Trophoblast cell (in vitro differentiated cells and primary cell): Measurements from ENCODE around the gene MYADML2. TPM values are rescaled to one million over a fixed set of nuclear protein-coding genes. Genes with fewer than 3 reads are reported as not detected.

Experiments used
- DNase-seq, 2 donors: peaks; one replicate each; pipeline ENCODE4 v3.0.0-alpha.2; 2016
- H2AFZ ChIP-seq: 2 replicates; pipeline ENCODE4 v1.6.1; 2013; ENCODE audit warnings: low read length, moderate library complexity, mild to moderate bottlenecking; ENCODE audit not compliant: insufficient read depth, poor library complexity
- H2AK5ac ChIP-seq: 2 replicates; pipeline ENCODE4 v1.6.1; 2013; ENCODE audit warnings: mild to moderate bottlenecking, low read length
- H2BK120ac ChIP-seq: 2 replicates; pipeline ENCODE4 v1.6.1; 2013; ENCODE audit warnings: low read length, mild to moderate bottlenecking, moderate library complexity; ENCODE audit not compliant: insufficient read depth, poor library complexity
- H2BK12ac ChIP-seq: 2 replicates; pipeline ENCODE4 v1.6.1; 2013; ENCODE audit warnings: mild to moderate bottlenecking, low read length, moderate library complexity
- H2BK5ac ChIP-seq: 2 replicates; pipeline ENCODE4 v1.6.1; 2013; ENCODE audit warnings: low read length, low read depth, moderate library complexity, mild to moderate bottlenecking; ENCODE audit not compliant: poor library complexity
- H3K14ac ChIP-seq: 2 replicates; pipeline ENCODE4 v1.6.1; 2013; ENCODE audit warnings: mild to moderate bottlenecking, low read length
- H3K18ac ChIP-seq: 2 replicates; pipeline ENCODE4 v1.6.1; 2013; ENCODE audit warnings: mild to moderate bottlenecking, low read length
- H3K23ac ChIP-seq: 2 replicates; pipeline ENCODE4 v1.6.1; 2013; ENCODE audit warnings: low read length
- H3K27ac ChIP-seq: 2 replicates; pipeline ENCODE4 v1.5.1; 2013; ENCODE audit warnings: low read depth, mild to moderate bottlenecking, inconsistent platforms, low read length, moderate library complexity
- H3K27me3 ChIP-seq: 2 replicates; pipeline ENCODE4 v1.6.1; 2013; ENCODE audit warnings: inconsistent platforms, mild to moderate bottlenecking, low read length, moderate library complexity; ENCODE audit not compliant: insufficient read depth
- H3K36me3 ChIP-seq, 2 experiments: 1 replicate in 1 of 2; 2 replicates in 1 of 2; pipeline ENCODE4 v1.6.1; 2013; ENCODE audit warnings: low read length in 2 of 2, mild to moderate bottlenecking in 2 of 2, moderate library complexity in 1 of 2; ENCODE audit not compliant: insufficient read depth in 2 of 2, control insufficient read depth in 1 of 2
- H3K4ac ChIP-seq: 2 replicates; pipeline ENCODE4 v1.6.1; 2013; ENCODE audit warnings: low read depth, mild to moderate bottlenecking, low read length, moderate library complexity
- H3K4me1 ChIP-seq, 2 experiments: 1 replicate in 1 of 2; 2 replicates in 1 of 2; pipeline ENCODE4 v1.6.1; 2013; ENCODE audit warnings: low read length in 2 of 2, mild to moderate bottlenecking in 2 of 2, moderate library complexity in 1 of 2; ENCODE audit not compliant: insufficient read depth in 2 of 2, control insufficient read depth in 1 of 2
- H3K4me2 ChIP-seq: 2 replicates; pipeline ENCODE4 v1.6.1; 2013; ENCODE audit warnings: inconsistent platforms, mild to moderate bottlenecking, low read length, moderate library complexity
- H3K4me3 ChIP-seq: 2 replicates; pipeline ENCODE4 v1.5.1; 2013; ENCODE audit warnings: mild to moderate bottlenecking, low read depth, low read length, inconsistent platforms
- H3K79me1 ChIP-seq: one replicate; pipeline ENCODE4 v1.6.1; 2013; ENCODE audit warnings: low read length
- H3K79me2 ChIP-seq: 2 replicates; pipeline ENCODE4 v1.6.1; 2013; ENCODE audit warnings: low read length, mild to moderate bottlenecking; ENCODE audit not compliant: control insufficient read depth, insufficient read depth, poor library complexity
- H3K9ac ChIP-seq: 2 replicates; pipeline ENCODE4 v1.6.1; 2013; ENCODE audit warnings: mild to moderate bottlenecking, low read length
- H3K9me3 ChIP-seq: 2 replicates; pipeline ENCODE4 v1.6.1; 2013; ENCODE audit warnings: low read depth, mild to moderate bottlenecking, control low read depth, inconsistent platforms, low read length; ENCODE audit not compliant: insufficient read depth
- H4K12ac ChIP-seq: 2 replicates; pipeline ENCODE4 v1.6.1; 2013; ENCODE audit warnings: low read depth, mild to moderate bottlenecking, low read length, moderate library complexity
- H4K8ac ChIP-seq: 2 replicates; pipeline ENCODE4 v1.6.1; 2013; ENCODE audit warnings: low read depth, mild to moderate bottlenecking, low read length, moderate library complexity
- H4K91ac ChIP-seq: one replicate; pipeline ENCODE4 v1.6.1; 2013; ENCODE audit warnings: low read depth, mild to moderate bottlenecking, low read length, moderate library complexity
- WGBS: extraction: QIAGEN DNeasy Blood & Tissue Kit; methylation state at CpG from one replicate; pipeline ENCODE4 v1.1.7; 2013; ENCODE audit warnings: missing lambda C conversion rate; ENCODE audit not compliant: insufficient read length, insufficient coverage; ENCODE audit errors: extremely low coverage; 5-methylcytosine and 5-hydroxymethylcytosine counted together
- polyA plus RNA-seq: library from polyadenylated mRNA; stranded (reverse); fragments of 200-250 nt; gene quantifications from 2 replicates; pipeline ENCODE4 v1.2.3, GENCODE V29; 2013

MYADML2 gene
- polyA plus RNA-seq = 0.01 TPM in 1 of 2 replicates, not detected in the other

GRCh38 chr17:81947189-81947588 lies at the start of gene MYADML2:
Gene MYADML2, minus strand, starts transcription at chr17:81947233. Its CDS starts 5,492 bp downstream, at chr17:81941741.
- no peak within 1 kb of the TSS for H3K9ac ChIP-seq
- no peak within 1 kb of the TSS for H4K8ac ChIP-seq
- H3K23ac ChIP-seq = no peak within 1 kb of the TSS
- no peak within 1 kb of the TSS for H2BK12ac ChIP-seq
- H3K36me3 ChIP-seq = no peaks in the 10 kb centered on the region
- H3K79me2 ChIP-seq = no peaks in the 10 kb centered on the region
- H4K12ac ChIP-seq = no peak within 1 kb of the TSS
- H3K79me1 ChIP-seq = no peaks in the 10 kb centered on the region
- DNase-seq = no peak
- no peak within 1 kb of the TSS for H3K14ac ChIP-seq
- no peak within 1 kb of the TSS for H2AK5ac ChIP-seq
- no CpG with 5 or more reads among the region's 13 CpGs for WGBS
- H3K4me1 ChIP-seq = no peaks in the 10 kb centered on the region
- no peak within 1 kb of the TSS for H4K91ac ChIP-seq
- H3K4me2 ChIP-seq = no peak within 1 kb of the TSS
- no peak within 1 kb of the TSS for H3K18ac ChIP-seq
- H2BK5ac ChIP-seq = no peak within 1 kb of the TSS
- H2AFZ ChIP-seq = no peak within 1 kb of the TSS
- no peak within 1 kb of the TSS for H3K4ac ChIP-seq
- no peak within 1 kb of the TSS for H3K27ac ChIP-seq
- H3K9me3 ChIP-seq = peaks cover 3% of the 10 kb centered on the region
- no peaks in the 10 kb centered on the region for H3K27me3 ChIP-seq
- H2BK120ac ChIP-seq = no peak within 1 kb of the TSS
- H3K4me3 ChIP-seq = peak within 1 kb of the TSS; percentile 9

- Histone ChIP-seq H4K8ac (no peak overlapping the region), H2AFZ (no peak overlapping the region)
- no CpG with 5 or more reads among the region's 28 CpGs for WGBS
Observed at GRCh38 chr17:81996232-81996756, 49.3 kb upstream of the MYADML2 start.

GRCh38 chr17:81995463-81996231 lies 48.6 kb upstream of the MYADML2 start:
- H2AK5ac ChIP-seq = no peak overlapping the region
- no peak overlapping the region for H3K4ac ChIP-seq
- no peak overlapping the region for H2BK120ac ChIP-seq
- H3K23ac ChIP-seq = no peak overlapping the region
- no peaks in the 10 kb centered on the region for H3K79me2 ChIP-seq
- H4K12ac ChIP-seq = no peak overlapping the region
- peaks cover 10% of the 10 kb centered on the region for H3K79me1 ChIP-seq
- H2AFZ ChIP-seq = no peak overlapping the region
- peaks cover 4 to 16% of the 10 kb centered on the region in 2 experiments for H3K36me3 ChIP-seq
- H2BK12ac ChIP-seq = no peak overlapping the region
- H3K27me3 ChIP-seq = no peaks in the 10 kb centered on the region
- H4K91ac ChIP-seq = peak overlapping the region; percentile 13
- no peak overlapping the region for H2BK5ac ChIP-seq
- WGBS = no CpG with 5 or more reads among the region's 29 CpGs
- no peak overlapping the region for H4K8ac ChIP-seq
- H3K4me3 ChIP-seq = no peak overlapping the region
- H3K9me3 ChIP-seq = peaks cover 2% of the 10 kb centered on the region
- no peak overlapping the region for H3K4me2 ChIP-seq
- H3K4me1 ChIP-seq = peaks cover 19 to 22% of the 10 kb centered on the region in 2 experiments
- no peak overlapping the region for H3K9ac ChIP-seq
- no peak overlapping the region for H3K14ac ChIP-seq
- no peak for DNase-seq
- H3K18ac ChIP-seq = no peak overlapping the region
- H3K27ac ChIP-seq = no peak overlapping the region

More at GRCh38 chr17:81996232-81996756, 49.3 kb upstream of the MYADML2 start:
- Histone ChIP-seq H3K36me3 (peaks cover 4 to 12% of the 10 kb centered on the region in 2 experiments), H3K27me3 (no peaks in the 10 kb centered on the region), H3K4me1 (peaks cover 15 to 19% of the 10 kb centered on the region in 2 experiments), H2BK12ac (no peak overlapping the region), H2BK5ac (no peak overlapping the region), H3K14ac (no peak overlapping the region), H3K9me3 (no peaks in the 10 kb centered on the region), H3K79me1 (peaks cover 8% of the 10 kb centered on the region), H2BK120ac (no peak overlapping the region), H3K9ac (no peak overlapping the region), H3K27ac (no peak overlapping the region), H4K91ac (no peak overlapping the region), H2AK5ac (no peak overlapping the region), H3K4me3 (no peak overlapping the region), H4K12ac (no peak overlapping the region), H3K18ac (no peak overlapping the region), H3K79me2 (no peaks in the 10 kb centered on the region), H3K4ac (no peak overlapping the region), H3K23ac (no peak overlapping the region), H3K4me2 (no peak overlapping the region)
- no peak for DNase-seq

- H3K9me3 ChIP-seq = peaks cover 9% of the 10 kb centered on the region
- peaks cover 10% of the 10 kb centered on the region for H3K79me1 ChIP-seq
- H3K9ac ChIP-seq = no peak overlapping the region
- H3K23ac ChIP-seq = no peak overlapping the region
- no CpG with 5 or more reads among the region's 39 CpGs for WGBS
- no peaks in the 10 kb centered on the region for H3K79me2 ChIP-seq
- H3K4ac ChIP-seq = no peak overlapping the region
- H3K14ac ChIP-seq = no peak overlapping the region
- no peaks in the 10 kb centered on the region for H3K27me3 ChIP-seq
- peaks cover 19 to 22% of the 10 kb centered on the region in 2 experiments for H3K4me1 ChIP-seq
- H2AK5ac ChIP-seq = no peak overlapping the region
- no peak overlapping the region for H3K18ac ChIP-seq
- H4K8ac ChIP-seq = no peak overlapping the region
- DNase-seq = peak in 1 of 2 donors; percentile 7
- H2BK5ac ChIP-seq = no peak overlapping the region
- no peak overlapping the region for H3K4me3 ChIP-seq
- peaks cover 7 to 17% of the 10 kb centered on the region in 2 experiments for H3K36me3 ChIP-seq
- no peak overlapping the region for H2AFZ ChIP-seq
- H2BK12ac ChIP-seq = no peak overlapping the region
- no peak overlapping the region for H3K27ac ChIP-seq
- no peak overlapping the region for H4K12ac ChIP-seq
- no peak overlapping the region for H2BK120ac ChIP-seq
- H3K4me2 ChIP-seq = no peak overlapping the region
- peak overlapping the region; percentile 13 for H4K91ac ChIP-seq
Observed at GRCh38 chr17:81994593-81995462, 47.8 kb upstream of the MYADML2 start.
